Aorta (tissue), 5 donors: ENCODE data around the gene ANTXRL. TPM values are rescaled to one million over a fixed set of nuclear protein-coding genes. Genes with fewer than 3 reads are reported as not detected.
"Not testable (repeated sequence)": the region's sequence is repeated elsewhere in the genome, so short reads cannot be mapped to it uniquely, and the experiment has no call there.

Experiments
- ATAC-seq: fragments of 200-7000 bp; cut with Tn5 transposase; one replicate; pipeline ENCODE4 v1.9.1; 2022; ENCODE audit warnings: moderate library complexity; ENCODE audit not compliant: low FRiP score
- DNase-seq, 2 donors: peaks; one replicate each; pipeline ENCODE4 v3.0.0-alpha.2; 2020
- H3K27ac ChIP-seq, 2 donors: one replicate each; pipeline ENCODE4 v1.5.1; 2013; ENCODE audit warnings: low read length in 2 of 2, mild to moderate bottlenecking in 2 of 2, moderate library complexity in 2 of 2, control low read depth in 1 of 2, inconsistent platforms in 1 of 2, low read depth in 1 of 2
- H3K27me3 ChIP-seq, 2 donors: one replicate each; pipeline ENCODE4 v1.6.1; 2013; ENCODE audit warnings: control low read depth in 1 of 2, low read length in 1 of 2, mild to moderate bottlenecking in 1 of 2, moderate library complexity in 1 of 2; ENCODE audit not compliant: insufficient read depth in 2 of 2, control insufficient read depth in 1 of 2
- H3K36me3 ChIP-seq, 2 donors: one replicate each; pipeline ENCODE4 v1.6.1; 2013; ENCODE audit warnings: control low read depth in 1 of 2, low read length in 1 of 2, mild to moderate bottlenecking in 1 of 2; ENCODE audit not compliant: insufficient read depth in 2 of 2, control insufficient read depth in 1 of 2
- H3K4me1 ChIP-seq, 2 donors: one replicate each; pipeline ENCODE4 v1.6.1; 2013; ENCODE audit warnings: low read length in 2 of 2, control low read depth in 1 of 2, mild to moderate bottlenecking in 1 of 2, moderate library complexity in 1 of 2; ENCODE audit not compliant: insufficient read depth in 2 of 2, control insufficient read depth in 1 of 2
- H3K4me3 ChIP-seq, 2 donors: one replicate each; pipeline ENCODE4 v1.5.1; 2013; ENCODE audit warnings: low read length in 2 of 2, control low read depth in 1 of 2, mild to moderate bottlenecking in 1 of 2
- H3K9me3 ChIP-seq: one replicate; pipeline ENCODE4 v1.6.1; 2013; ENCODE audit warnings: mild to moderate bottlenecking, low read length; ENCODE audit not compliant: control insufficient read depth
- WGBS, 2 donors: extraction: QIAGEN DNeasy Blood & Tissue Kit; methylation state at CpG; one replicate each; pipeline ENCODE4 v1.1.7; 2013; 5-methylcytosine and 5-hydroxymethylcytosine counted together
- intact Hi-C, 2 donors: fragments of 100-400 bp; cut with DNase I; formaldehyde crosslinking; loops; one replicate each; pipeline versions ENCODE4 v1.14.2 to v1.15.0; 2022
- polyA plus RNA-seq, 2 donors: library from polyadenylated mRNA; stranded (reverse); fragments of 200-250 nt; gene quantifications; one replicate each; pipeline ENCODE4 v1.2.3, GENCODE V29; 2013
- total RNA-seq, 2 donors: library from RNA; stranded (reverse); fragmentation: NEBNext Ultra II Directional; extraction: Animal tissue kit (Norgen Biotek cat#: 25700); gene quantifications; one replicate each; pipeline ENCODE4 v1.2.1, GENCODE V29; 2021
- donor health status: healthy with polysubstance abuse.
- donor health status: Bipolar disorder and iron deficiency.
- donor health status: DM: no; HTN: no; CAD: no.
- donor health status: DM: no; HTN: no; CAD: no.
- donor health status: DM: yes; HTN: yes; CAD: no.

Gene ANTXRL
- total and polyA plus RNA-seq, 4 donors = 0.60 TPM; not detected in 3

DNA sequence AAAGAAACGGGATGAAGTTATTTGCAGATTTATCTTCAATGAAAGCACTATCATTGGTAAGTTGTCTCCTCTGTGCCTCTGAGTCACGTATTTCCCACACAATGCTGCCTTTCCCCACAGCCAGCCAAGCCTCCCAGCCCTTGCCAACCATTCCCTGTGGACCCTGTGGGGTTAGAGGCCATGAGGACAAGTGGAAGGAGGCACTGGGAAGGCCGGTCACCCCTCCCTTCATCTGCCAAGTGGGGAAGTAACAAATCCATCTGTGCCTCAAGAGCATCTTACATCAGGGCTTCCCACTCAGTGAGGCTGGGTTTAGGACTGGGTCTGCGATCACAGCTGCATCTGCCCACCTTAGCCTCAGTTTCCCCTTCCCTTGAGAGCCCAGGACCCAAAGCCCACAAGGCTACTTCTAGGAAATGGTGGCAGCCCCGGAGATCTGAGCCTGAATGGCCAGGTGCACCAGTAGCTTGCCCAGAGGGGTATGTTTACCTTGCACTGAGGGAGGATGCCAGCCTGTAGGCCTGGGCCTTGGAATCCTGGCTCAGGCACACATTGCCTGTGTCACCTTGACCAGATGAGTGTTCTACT lies 16.1 kb downstream of the ANTXRL start:
- DNase-seq = peak in 1 of 2 donors; percentile 41
- H3K27me3 ChIP-seq, H3K4me3 ChIP-seq, ATAC-seq, H3K27ac ChIP-seq, H3K4me1 ChIP-seq, H3K36me3 ChIP-seq, intact Hi-C loops, H3K9me3 ChIP-seq: not testable (repeated sequence)
- 86% methylated on average over 5 of the region's 5 CpGs for WGBS, 2 donors

DNA sequence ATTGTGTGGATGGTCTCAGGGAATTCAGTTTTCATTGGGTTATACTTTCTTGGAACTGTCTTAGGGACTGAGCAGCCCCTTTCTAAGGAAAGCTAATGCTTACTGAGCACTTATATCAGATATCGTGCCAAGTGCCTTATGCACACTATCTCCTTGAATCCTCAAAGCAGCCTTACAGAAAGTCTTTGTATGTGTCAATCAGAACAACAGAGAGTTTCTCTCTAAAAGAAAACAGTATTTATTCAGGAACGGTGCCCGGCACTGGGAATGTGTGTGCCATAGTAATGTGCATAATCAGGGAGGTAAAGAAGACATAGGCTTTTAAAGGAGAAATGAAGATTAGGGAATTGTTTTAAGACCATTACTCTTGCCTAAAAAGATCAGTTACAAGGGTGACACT lies 17.3 kb downstream of the ANTXRL start:
- 28 to 31% methylated on average over 3 of the region's 3 CpGs for WGBS, 2 donors
- no peak for DNase-seq
- intact Hi-C loops = no loop called here

DNA sequence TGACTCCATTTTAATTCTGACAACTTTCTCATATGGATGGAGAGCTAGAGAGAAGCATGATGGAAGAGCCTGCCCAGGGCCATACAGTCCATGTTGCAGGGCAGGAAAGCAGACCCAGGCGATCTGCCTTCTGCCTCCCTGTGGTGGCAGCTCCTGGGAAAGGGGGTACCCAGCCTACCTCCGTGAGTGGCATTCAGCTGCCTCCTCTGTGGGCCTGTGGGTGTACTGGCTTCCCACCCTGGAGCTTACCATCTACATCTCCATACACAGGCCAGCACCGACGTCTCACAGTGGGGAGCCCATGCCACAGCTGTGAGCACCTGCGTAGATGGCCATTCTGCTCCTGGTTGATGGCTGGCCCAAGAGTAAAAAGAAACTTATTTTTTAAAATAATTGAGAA lies 17.9 kb downstream of the ANTXRL start:
- H3K27ac ChIP-seq, ATAC-seq, H3K4me3 ChIP-seq, H3K27me3 ChIP-seq, H3K36me3 ChIP-seq, H3K4me1 ChIP-seq, DNase-seq, H3K9me3 ChIP-seq, intact Hi-C loops: not testable (repeated sequence)
- WGBS, 2 donors = 89 to 92% methylated on average over 5 of the region's 5 CpGs

More for the DNA sequence above, 17.3 kb downstream of the ANTXRL start:
- H3K4me1 ChIP-seq = no peaks in the 10 kb centered on the region
- no peaks in the 10 kb centered on the region for H3K36me3 ChIP-seq
- H3K27ac ChIP-seq = no peak overlapping the region
- H3K9me3 ChIP-seq = no peaks in the 10 kb centered on the region
- no peak overlapping the region for H3K4me3 ChIP-seq
- H3K27me3 ChIP-seq = no peaks in the 10 kb centered on the region
- ATAC-seq = no peak

DNA sequence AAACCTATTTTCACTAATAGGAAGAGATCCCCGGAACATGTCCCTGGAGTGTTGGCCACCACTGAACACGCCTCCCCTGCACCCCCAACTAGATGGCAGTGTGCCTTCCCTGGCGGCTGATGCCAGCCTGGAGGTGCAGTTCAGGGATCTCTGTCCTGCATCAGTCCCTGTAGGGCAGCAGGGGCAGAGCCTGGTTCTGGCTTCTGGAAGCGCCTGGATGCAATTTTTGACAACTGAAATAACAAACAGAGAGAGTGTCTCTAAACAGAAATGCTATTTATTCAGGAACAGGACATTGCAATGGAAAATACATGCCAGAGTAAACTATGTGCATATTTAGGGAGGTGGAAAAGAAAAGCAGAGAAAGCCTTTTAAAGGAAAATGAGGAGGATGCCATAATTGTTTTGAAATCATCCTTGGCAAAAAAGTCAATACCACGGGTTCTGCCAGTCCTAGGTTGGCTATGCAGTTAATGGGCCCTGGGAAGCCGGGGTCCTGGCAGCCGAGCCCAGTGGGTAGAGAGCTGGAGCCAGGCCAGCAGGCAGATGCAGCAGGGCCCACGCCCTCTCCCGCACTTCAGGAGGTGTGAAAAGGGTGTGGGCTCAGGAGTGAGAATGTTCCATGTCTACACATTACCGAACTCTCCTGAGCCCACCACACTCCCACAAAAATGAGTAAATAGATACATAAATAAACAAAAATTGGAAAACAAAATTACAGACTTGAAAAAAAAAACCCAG lies 18.5 kb downstream of the ANTXRL start:
- ATAC-seq = no peak
- no peaks in the 10 kb centered on the region for H3K9me3 ChIP-seq

GRCh38 chr10:46305986-46306385 lies 19.2 kb downstream of the ANTXRL start:
- ATAC-seq (no peak), DNase-seq (no peak)
- no peaks in the 10 kb centered on the region for H3K9me3 ChIP-seq
- 97 to 100% methylated on average over 1 of the region's 1 CpG for WGBS, 2 donors
- no peak overlapping the region for H3K4me3 ChIP-seq
- intact Hi-C loops = no loop called here
- H3K4me1 ChIP-seq = no peaks in the 10 kb centered on the region
- H3K27ac ChIP-seq = no peak overlapping the region
- no peaks in the 10 kb centered on the region for H3K36me3 ChIP-seq
- no peaks in the 10 kb centered on the region for H3K27me3 ChIP-seq

More for the DNA sequence above, 18.5 kb downstream of the ANTXRL start:
- Histone ChIP-seq H3K27me3 (no peaks in the 10 kb centered on the region), H3K27ac (no peak overlapping the region), H3K4me1 (no peaks in the 10 kb centered on the region), H3K36me3 (no peaks in the 10 kb centered on the region), H3K4me3 (no peak overlapping the region)
- 33 to 35% methylated on average over 10 of the region's 10 CpGs for WGBS, 2 donors
- intact Hi-C loops = no loop called here
- peak in 1 of 2 donors; percentile 70 for DNase-seq

- no peaks in the 10 kb centered on the region for H3K4me1 ChIP-seq
- no peaks in the 10 kb centered on the region for H3K27me3 ChIP-seq
- no peak overlapping the region for H3K27ac ChIP-seq
- no peak overlapping the region for H3K4me3 ChIP-seq
- 95 to 99% methylated on average over 5 of the region's 5 CpGs for WGBS, 2 donors
- ATAC-seq (no peak), DNase-seq (peak in 1 of 2 donors; percentile 55)
- H3K36me3 ChIP-seq = no peaks in the 10 kb centered on the region
- intact Hi-C loops = no loop called here
- H3K9me3 ChIP-seq = no peaks in the 10 kb centered on the region
Measured at GRCh38 chr10:46306516-46307184, 19.9 kb downstream of the ANTXRL start.

DNA sequence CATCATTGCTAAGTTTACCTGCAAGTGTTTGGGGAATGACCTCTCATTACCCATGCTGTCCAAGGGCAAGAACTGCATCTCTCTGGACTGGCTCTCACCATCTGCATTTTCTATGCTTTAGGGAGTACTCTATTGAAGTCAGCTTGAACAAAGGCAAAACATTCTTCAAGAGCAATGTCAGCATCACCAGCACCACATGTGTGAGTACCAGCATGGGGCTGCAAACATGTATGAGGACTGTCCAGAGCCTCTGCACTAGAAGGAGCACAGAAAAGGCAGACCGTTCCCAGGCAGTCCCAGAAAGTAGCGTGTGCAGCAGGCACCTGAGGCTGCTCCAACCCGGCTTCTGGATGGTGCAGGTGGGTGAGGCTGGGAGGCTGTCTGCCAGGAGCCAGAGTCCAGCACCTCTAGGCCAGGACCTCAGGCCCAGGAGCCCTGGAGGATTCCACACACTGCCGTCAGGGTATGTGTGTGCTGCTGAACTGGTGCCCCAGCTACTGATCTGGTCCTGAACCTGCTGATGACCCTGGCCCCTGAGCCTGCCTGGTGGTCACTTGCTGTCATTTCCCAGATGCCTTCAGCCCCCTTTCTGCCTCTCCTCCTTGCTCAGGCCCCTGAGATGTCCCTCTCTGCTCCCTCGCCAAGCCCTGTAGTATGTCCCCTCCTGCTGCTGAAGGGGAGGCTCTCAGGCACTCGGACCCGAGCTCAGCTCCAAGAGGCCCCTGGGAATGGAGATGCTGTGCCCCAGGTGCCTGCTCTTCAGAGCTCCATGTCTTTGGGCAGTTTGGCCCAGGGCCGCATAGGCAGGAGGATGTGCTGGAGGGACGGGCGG lies 20.7 kb downstream of the ANTXRL start:
- Histone ChIP-seq H3K4me1 (no peaks in the 10 kb centered on the region), H3K27ac (no peak overlapping the region), H3K4me3 (no peak overlapping the region), H3K9me3 (no peaks in the 10 kb centered on the region), H3K36me3 (no peaks in the 10 kb centered on the region), H3K27me3 (no peaks in the 10 kb centered on the region)
- ATAC-seq (no peak), DNase-seq (peak in 1 of 2 donors; percentile 49)
- 95 to 96% methylated on average over 9 to 10 of the region's 10 CpGs for WGBS, 2 donors
- intact Hi-C loops = no loop called here

- H3K27ac ChIP-seq = no peak overlapping the region
- no peaks in the 10 kb centered on the region for H3K36me3 ChIP-seq
- no peaks in the 10 kb centered on the region for H3K4me1 ChIP-seq
- peak in 1 of 2 donors; percentile 62 for DNase-seq
- H3K9me3 ChIP-seq = no peaks in the 10 kb centered on the region
- no peaks in the 10 kb centered on the region for H3K27me3 ChIP-seq
- H3K4me3 ChIP-seq = no peak overlapping the region
- intact Hi-C loops = no loop called here
- WGBS, 2 donors = 96 to 97% methylated on average over 4 of the region's 4 CpGs
- no peak for ATAC-seq
Measured at GRCh38 chr10:46308113-46308415, 21.3 kb downstream of the ANTXRL start.
